HG03571 (cell line): Measurements from ENCODE around the gene VRK1.
"Not testable (repeated sequence)": the region's sequence is repeated elsewhere in the genome, so short reads cannot be mapped to it uniquely, and the experiment has no call there.

Source experiments
- ATAC-seq: cut with Tn5 transposase; IDR thresholded peaks from one replicate; pipeline ENCODE4 v1.9.1; 2021; ENCODE audit not compliant: unreplicated experiment

Gene VRK1

DNA sequence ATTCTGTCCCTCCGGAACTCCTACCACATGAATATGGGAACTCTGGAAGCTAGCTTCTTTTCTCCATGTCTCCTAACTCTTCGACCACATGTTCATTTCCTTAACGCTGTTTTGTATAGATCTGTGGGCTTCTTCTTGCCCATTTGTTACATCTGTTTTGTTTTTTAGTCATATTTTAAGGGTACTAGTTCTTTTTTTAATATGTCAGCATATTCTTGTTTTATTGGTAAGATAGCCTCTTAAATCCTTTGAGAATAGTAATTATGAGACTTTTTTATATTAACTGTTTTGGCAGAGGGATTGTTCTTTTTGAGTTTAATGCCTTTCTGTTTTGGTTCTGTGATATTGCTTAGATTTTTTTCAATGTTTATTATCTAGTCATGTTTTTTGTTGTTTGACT lies 70.5 kb downstream of the VRK1 start:
- no peak for ATAC-seq

DNA sequence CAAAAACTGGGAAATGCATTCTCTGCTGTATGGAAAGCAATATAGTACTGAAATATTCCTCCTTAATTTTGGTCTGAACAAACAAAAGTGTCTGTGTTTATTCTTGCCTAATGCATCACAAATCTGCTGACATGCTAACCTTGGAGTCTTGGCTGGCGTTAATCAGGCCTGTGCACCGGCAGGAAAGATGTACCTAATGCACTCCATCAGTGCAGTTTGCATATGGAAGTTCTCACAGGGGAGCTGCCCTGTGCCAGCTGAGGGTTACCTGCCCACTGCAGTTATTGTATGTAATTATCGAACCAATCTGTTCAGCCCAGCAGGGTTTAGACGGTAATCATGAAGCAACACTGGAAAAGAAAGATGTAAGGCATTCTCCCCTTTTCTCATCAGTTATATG lies 76.9 kb downstream of the VRK1 start:
- ATAC-seq: no peak

DNA sequence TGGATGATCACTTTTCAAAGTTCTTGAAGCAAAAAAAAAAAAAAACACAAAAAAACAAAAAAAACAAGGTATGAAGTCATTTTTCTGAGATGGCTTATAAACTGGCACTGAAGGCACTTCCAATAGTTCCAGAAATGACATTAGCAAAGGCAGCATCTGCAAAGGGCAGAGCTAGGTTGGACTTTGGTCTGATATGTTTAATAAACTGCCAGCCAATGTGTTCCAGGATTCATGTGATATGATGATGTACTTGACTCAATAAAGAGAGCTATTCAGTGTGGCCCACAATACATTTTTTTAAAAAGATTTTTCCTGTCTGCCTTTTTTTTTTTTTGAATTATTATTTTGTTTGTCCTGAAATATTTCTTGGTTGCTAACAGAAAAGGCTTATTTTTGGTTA lies 79.6 kb downstream of the VRK1 start:
- ATAC-seq: no peak

DNA sequence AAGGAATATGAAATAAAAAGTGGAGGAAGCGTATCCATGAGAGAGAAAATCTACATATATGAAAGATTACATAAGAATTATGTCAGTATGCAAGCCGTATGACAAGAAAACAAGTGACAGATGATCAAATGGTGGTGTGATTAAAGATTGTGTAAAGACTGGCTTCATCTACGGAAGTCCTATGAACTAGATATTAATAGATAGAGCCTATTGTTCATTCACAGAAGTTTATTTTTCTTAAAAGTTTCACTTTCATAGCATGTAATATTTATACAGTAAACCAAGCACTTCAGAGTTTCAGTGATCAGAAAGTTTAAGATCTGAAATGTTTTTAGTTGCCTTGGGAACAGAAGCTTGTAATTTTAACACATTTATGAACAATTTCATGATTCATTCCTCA lies 84.5 kb downstream of the VRK1 start:
- peak; percentile 91 for ATAC-seq

DNA sequence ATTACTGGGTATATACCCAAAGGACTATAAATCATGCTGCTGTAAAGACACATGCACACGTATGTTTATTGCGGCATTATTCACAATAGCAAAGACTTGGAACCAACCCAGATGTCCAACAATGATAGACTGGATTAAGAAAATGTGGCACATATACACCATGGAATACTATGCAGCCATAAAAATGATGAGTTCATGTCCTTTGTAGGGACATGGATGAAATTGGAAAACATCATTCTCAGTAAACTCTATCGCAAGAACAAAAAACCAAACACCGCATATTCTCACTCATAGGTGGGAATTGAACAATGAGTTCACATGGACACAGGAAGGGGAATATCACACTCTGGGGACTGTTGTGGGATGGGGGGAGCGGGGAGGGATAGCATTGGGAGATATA lies 86.8 kb downstream of the VRK1 start:
- ATAC-seq: not testable (repeated sequence)

DNA sequence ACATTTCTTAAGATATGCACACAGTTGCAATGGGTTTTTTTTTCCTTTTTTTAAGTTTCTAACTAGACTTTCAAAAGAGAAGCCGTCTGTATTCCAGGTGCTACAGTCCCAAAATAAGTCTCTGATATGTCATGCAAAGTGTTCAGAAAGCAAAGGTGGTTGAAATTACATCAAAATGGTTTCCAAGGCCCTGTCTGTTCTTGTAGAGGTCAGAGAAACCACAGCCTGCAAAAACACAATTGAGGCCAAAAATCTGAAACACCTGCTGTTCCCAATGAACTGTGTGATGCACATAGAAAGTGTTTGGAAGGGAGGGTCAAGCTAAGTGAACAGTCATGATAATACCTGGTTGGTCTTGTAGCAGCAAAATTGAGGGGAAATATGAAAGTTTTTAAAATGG lies 91.0 kb downstream of the VRK1 start:
- ATAC-seq: no peak

DNA sequence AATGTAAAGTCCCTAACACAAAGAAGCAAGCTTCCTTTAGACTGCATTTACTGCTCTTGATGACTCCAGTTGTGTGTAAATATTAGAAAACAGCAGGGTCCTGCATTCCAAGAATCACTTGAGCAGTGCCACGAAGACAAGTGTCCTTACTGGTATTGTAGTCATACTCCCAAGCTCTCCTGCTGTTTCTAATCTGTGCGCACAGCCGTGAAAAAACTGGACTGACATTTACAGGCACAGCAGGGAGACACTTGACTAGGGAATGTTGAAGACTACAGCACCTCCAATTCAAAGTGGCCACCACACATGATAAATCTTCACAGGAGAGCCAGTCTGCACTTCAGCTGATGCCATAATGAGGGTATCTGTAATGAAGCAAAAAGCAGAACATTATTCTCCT lies 91.4 kb downstream of the VRK1 start:
- no peak for ATAC-seq

DNA sequence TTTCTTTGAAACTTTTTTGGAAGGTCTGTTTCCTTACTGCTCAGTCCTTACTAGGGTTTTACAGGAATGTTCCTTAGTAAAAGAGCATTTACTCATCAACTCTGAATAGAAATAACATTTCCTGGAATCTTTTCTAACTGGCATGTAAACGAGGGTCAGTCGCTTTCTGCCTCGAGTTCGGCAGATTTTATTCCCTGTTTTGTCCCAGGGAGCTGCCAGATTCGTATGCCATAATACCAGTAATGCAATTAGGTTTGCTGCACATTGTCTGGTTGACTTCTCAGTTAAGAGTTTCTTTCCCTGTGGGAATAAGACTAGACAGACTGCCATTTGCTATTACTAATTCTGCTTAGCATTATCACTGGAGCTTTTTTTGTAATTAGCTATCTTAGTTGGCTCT lies 91.9 kb downstream of the VRK1 start:
- ATAC-seq: no peak

DNA sequence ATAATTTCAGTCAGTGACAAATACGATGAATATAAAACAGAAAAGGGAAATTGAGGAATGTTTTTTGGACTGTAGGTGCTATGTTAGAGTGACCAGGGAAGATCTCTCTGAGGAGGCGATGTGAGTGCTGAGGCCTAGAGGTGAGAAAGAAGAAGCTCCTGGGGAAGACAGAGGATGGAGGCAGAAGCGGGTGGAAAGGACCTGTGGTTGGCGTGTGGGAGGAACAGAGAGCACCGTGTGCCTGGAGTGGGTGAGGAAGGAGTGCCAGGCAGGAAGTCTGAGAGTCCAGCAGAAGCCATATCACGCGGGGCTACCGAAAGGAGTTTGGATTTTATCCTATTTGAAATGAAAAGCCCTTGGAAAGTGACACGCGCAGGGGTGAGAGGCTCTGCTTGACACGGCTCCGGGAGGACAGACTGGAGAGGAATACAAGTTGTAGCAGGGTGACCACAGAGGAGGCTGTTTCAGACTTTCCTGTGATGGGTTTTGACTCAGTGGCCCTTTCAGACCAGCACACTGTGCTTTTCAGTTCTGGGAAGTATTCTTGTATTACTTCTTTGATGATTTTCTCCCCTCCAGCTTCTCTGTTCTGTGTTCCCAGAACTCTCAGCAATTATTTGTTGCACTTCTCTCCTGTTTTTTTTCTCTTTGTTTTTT lies 96.9 kb downstream of the VRK1 start:
- ATAC-seq: no peak

DNA sequence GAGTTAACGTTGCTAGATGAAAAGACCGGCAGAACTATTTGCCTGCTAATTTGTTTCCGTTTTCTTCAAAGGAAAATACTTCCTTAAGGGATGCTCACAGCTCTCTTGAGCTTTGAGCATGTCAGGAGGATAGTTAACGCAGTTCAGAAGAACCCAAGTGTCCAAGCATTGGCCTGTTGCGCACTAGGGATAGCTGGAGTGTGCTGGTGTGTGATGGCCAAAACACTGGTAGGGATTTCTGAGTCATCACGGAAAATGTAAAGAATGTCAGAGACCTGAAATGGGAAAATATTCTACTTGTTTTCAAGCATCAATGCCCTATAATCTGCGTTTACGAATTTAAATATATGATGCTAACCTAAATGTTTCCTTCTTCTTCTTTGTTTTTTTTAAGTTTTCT lies 97.8 kb downstream of the VRK1 start:
- ATAC-seq: no peak

DNA sequence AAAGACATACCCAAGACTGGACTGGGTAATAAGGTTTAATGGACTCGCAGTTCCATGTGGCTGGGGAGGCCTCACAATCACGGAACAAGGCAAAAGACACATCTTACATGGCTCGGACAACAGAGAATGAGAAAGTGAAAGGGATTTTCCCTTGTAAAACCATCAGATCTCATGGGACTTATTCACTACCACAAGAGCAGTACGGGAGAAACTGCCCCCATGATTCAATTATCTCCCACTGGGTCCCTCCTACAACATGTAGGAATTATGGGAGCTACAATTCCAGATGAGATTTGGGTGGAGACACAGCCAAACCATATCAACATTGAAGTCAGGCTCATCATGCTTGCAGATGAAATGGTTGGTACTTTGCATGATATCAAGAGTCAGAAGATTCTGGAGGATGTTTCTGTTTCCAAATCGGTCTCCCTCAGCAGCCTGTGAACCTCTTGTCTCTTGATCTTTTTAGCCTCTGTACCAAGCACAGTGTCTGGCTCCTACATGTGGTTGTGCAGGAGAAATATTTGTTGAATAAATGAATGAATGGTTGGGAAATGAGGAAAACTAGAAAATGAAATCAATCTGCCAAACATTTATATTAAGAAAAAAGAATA lies 98.6 kb downstream of the VRK1 start:
- ATAC-seq: peak; percentile 72

DNA sequence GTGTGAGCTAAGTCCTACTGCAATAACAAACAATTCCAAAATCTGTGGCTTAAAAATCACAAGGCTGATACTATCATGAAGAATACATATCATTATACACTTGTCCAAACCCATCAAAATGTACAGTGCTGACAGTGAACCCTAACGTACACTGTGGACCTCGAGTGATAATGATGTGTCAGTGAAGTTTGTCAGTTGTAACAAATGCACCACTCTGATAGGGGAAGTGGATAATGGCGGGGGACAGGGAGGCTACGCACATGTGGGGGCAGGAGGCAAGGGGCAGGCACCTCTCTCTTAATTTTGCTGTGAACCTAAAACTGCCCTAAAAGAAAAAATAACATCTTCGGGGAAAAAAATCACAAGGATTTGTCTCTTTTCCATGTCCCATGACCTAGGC lies 100.0 kb downstream of the VRK1 start:
- ATAC-seq: no peak

DNA sequence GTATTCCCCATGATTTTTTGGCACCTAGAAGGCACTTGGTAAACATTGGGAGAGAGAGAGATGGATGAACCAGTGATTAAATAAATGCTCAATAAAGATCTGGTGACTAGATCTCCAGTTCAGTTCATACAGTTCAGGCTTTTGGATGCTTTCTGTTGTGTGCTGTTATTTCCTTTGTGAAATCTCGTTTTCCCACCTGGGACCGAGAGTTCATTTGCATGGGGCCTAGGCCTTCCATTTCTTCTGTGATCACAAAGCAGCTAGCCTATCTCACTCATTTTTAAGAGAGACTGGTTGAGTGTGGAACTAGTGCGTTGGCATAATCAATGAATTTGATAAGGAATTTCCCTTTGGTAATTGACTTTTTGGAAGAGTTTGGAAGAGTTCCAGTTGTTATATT lies 104.0 kb downstream of the VRK1 start:
- ATAC-seq: peak; percentile 59

DNA sequence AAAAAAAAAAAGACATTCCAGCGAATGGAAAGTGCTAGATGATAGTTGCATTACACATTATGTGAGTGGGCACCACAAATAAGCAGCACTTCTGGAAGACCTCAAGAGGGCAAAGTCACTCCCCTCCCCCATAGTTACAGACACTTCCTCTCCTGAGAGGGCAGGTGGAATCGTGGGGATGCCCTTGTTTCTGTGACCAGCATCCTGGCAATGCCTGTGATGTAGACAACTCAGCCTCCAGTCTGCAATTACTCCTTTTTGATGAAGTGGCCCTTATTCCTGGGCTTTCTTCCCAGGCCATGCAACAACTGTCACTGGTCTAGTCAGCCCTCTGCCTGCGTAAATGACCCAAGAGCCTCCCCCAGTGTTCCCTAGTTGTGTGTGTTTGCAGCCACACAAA lies 104.8 kb downstream of the VRK1 start:
- ATAC-seq: no peak

DNA sequence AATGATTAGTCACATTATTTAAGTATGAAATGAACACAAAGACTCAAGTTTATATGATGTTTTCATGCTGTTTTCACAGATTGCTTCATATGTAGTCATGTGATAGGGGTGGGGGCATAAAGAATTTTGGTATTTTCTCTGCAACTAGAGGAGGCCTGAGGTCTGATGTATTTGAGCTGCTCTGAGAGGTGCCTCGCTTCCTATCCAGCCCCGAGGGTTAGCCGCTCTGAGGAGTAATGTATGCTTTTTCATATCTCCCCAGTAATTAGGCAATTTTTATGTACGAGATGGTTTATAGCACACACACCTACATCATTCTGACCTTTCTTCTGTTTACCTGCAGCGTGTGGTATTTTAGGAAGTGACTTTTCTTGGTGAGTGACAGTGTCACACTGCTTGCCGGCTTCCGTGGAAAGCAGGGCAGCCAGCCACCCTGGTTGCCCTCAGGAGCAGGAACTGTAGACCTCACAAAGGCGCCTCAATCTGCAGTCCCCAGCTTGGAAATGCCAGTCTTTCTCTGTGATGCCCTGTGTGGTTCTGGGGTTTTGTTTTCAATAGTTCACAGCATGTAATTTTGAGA lies 106.4 kb downstream of the VRK1 start:
- no peak for ATAC-seq

DNA sequence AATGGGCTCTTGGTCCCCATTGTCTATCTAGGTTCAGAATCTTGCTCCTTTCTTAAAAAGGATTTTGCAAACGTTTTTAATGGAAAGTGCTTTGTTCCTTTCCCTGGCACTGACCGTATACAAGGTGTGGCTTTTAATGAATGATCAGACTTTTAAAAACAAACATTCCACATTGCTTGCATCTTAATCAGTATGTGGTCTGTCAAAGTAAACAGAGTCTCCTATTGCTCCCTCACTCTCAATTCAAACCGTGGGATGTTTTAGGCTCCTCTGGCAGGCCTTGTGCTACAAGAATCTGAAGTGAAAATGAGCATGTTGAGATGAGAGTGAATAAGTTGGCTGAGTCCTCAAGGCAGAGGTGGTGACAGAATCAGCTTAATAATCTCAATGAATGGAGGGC lies 107.0 kb downstream of the VRK1 start:
- ATAC-seq: no peak

DNA sequence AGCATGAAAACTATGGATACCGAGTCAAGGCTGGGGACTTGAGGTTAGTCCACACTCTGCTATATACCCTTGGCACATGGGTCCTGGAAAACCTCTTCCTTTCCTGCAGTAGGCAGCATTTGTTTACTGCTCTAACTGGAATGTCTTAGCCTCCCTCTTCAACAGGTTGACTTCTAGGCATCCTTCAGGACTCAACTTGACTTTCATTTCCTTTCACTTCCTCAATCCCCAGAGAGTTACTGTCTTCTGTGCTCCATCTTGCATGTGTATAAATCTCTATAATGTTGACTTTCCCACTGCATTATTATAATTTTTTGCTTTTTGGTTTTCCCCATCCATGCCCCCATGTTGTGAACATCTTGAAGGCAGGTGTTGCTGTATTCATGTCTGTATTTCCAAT lies 107.9 kb downstream of the VRK1 start:
- no peak for ATAC-seq

DNA sequence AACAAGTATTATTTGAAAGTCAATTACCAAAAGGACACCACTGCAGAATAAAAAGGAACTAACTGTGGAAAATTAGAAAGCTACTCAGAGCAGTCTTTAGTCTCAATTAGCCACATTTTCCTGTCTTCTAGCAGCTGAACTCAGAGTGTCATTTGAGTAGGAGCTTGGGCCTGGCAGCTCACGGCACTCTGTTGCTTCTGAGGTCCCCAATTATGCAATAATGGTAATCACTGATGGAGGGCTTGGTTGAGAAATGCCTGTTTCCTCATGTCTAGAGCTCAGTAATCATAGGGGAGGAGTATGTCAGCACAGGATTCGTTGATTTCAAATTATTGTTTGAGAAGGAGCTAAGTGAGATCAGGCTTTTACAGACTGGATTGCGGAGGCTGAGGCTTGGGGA lies 108.6 kb downstream of the VRK1 start:
- no peak for ATAC-seq

DNA sequence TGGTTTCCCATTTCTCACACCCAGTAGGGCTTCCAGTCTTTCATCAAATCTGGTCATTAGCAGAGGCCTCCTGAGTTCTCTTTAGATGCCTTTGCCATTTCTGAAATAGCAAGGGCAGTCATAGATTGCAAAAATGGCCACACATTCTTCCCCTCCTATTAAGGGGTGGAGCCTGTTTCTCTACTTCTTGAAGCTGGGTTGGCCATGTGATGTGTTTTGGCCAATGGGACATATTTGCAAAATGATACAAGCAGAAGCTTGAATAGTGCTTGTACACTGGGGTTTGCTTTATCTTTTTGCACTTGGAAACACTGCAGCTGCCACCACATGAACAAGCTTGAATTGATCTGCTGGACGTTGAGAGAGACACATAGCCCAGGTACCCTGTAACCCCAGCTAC lies 109.3 kb downstream of the VRK1 start:
- ATAC-seq: no peak

DNA sequence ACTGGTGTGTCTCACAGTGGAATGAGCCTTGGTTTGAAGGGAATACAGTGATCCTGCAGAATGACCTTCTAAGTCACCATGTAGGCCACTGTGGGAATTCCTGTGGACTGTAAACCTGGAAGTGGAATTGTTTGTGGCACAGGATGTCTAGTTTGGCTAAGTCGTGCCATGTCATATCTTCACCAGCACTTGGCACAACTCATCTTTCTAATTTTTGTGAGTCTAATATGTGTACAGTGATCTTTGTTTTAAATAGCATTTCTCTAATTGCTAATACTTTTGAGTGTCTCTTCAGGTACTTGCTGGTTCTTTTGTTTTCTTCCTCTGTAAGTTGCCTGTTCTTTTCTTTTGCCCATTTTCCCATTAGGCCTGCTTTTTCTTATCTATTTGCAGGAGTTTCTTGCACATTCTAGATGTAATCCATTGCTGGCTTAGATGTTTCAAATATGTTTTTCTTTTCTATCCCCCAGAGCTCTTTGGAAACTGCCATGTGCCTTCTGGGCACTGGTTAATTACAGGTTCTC lies 112.7 kb downstream of the VRK1 start:
- no peak for ATAC-seq

DNA sequence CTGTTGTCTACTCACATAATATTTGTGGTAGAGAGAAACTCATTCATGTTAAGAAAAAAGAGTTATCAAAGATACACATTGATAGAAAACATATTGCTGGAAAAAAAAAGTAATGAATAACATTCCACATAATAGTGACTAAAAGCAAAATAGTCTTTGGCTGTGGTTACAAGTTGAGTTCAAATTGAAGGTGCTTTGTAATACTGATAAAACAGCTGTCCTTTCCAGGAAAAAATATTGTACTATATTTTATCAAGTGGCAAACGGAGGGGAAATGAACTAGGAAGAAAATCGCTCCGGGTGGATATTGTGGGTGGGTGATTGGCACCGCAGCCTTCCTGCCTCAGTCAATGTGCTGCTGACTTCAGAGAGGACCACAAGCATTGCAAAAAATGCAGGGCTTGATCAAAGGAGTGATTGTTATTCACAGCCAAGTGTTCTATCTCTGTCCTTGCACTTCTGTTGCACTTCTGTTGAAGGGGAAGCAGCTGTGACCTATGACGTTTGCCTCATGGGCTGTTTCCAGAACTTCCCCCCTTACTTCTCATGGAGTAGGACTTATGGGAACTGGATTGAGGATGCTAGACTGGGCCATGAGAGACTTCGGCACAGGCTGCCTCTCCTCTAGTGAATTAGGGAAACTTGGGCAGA lies 114.4 kb downstream of the VRK1 start:
- ATAC-seq: no peak

DNA sequence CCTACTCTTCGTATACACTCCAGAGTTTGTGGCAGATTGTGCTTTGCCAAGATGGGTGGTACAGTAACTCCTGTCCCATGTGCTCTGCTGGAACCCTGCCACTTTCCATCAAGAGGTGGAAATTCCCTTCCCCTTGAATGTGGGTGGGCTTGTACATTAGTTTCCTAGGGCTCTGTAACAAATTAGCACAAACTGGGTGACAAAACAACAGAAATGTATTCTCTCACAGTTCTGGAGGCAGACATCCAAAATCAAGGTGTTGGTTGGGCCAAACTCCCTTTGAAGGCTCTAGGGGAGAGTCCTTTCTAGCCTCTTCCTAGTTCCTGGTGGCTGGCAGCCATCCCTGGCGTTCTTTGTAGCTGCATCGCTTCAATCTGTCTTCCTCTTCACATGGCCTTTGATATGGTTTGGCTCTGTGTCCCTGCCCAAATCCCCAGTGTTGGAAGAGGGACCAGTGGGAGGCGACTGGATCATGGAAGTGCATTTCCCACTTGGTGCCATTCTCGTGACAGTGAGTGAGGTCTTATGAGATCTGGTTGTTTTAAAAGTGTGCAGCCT lies 117.5 kb downstream of the VRK1 start:
- ATAC-seq: no peak
